ENCODE measurements around the gene SORCS2.

DNA sequence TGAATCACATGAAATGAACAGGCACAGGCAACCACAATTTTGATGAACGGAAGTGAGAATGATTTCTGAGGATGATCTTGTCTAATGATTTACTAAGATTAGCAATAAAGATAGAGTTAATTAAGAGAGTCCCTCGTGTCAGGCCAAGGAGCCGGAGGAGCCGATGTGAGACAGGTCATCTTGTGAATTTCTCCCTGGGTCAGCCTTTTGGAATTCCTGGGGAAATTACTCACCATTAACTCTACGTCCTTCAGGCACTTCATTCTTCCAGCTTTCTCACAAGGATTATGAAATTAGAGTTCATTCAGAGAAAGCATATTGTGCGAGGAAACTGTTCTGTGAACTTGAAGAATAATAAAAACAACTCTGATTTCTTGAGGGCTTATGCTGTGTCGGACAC is 155.6 kb downstream of the SORCS2 start:
- no peak for TF ChIP-seq RAD21 (conservative IDR thresholded peaks at IDR 0.05)
- TF ChIP-seq, protein P1, sequence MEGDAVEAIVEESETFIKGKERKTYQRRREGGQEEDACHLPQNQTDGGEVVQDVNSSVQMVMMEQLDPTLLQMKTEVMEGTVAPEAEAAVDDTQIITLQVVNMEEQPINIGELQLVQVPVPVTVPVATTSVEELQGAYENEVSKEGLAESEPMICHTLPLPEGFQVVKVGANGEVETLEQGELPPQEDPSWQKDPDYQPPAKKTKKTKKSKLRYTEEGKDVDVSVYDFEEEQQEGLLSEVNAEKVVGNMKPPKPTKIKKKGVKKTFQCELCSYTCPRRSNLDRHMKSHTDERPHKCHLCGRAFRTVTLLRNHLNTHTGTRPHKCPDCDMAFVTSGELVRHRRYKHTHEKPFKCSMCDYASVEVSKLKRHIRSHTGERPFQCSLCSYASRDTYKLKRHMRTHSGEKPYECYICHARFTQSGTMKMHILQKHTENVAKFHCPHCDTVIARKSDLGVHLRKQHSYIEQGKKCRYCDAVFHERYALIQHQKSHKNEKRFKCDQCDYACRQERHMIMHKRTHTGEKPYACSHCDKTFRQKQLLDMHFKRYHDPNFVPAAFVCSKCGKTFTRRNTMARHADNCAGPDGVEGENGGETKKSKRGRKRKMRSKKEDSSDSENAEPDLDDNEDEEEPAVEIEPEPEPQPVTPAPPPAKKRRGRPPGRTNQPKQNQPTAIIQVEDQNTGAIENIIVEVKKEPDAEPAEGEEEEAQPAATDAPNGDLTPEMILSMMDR (IDR thresholded peaks at IDR 0.05; ENCODE audit: poor library complexity, severe bottlenecking): no peak
- TF ChIP-seq, protein P2, sequence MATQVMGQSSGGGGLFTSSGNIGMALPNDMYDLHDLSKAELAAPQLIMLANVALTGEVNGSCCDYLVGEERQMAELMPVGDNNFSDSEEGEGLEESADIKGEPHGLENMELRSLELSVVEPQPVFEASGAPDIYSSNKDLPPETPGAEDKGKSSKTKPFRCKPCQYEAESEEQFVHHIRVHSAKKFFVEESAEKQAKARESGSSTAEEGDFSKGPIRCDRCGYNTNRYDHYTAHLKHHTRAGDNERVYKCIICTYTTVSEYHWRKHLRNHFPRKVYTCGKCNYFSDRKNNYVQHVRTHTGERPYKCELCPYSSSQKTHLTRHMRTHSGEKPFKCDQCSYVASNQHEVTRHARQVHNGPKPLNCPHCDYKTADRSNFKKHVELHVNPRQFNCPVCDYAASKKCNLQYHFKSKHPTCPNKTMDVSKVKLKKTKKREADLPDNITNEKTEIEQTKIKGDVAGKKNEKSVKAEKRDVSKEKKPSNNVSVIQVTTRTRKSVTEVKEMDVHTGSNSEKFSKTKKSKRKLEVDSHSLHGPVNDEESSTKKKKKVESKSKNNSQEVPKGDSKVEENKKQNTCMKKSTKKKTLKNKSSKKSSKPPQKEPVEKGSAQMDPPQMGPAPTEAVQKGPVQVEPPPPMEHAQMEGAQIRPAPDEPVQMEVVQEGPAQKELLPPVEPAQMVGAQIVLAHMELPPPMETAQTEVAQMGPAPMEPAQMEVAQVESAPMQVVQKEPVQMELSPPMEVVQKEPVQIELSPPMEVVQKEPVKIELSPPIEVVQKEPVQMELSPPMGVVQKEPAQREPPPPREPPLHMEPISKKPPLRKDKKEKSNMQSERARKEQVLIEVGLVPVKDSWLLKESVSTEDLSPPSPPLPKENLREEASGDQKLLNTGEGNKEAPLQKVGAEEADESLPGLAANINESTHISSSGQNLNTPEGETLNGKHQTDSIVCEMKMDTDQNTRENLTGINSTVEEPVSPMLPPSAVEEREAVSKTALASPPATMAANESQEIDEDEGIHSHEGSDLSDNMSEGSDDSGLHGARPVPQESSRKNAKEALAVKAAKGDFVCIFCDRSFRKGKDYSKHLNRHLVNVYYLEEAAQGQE (IDR thresholded peaks at IDR 0.05; ENCODE audit: borderline replicate concordance): no peak
- no peak for TF ChIP-seq POLR2AphosphoS5 (IDR thresholded peaks at IDR 0.05)

All from neural cell (in vitro differentiated cells).